ENCODE measurements around the gene HOXC10.

GRCh38 chr12:54009171-54010052 lies 24.5 kb downstream of the HOXC10 start:
- no peak for TF ChIP-seq CTCF (IDR thresholded peaks at IDR 0.05 in 2 of 3, conservative IDR thresholded peaks at IDR 0.05 in 1 of 3; ENCODE audit: borderline replicate concordance in 1 of 3, insufficient read depth in 1 of 3, low read depth in 2 of 3, low read length in 2 of 3)
- TF ChIP-seq EZH2 (IDR thresholded peaks at IDR 0.05): no peak
- no peak for TF ChIP-seq SIN3A (IDR thresholded peaks at IDR 0.05; ENCODE audit: low read depth)
- TF ChIP-seq YY1 (IDR thresholded peaks at IDR 0.05; ENCODE audit: extremely low read depth, insufficient replicate concordance, low read depth, low read length): no peak
- no peak for TF ChIP-seq CEBPB (IDR thresholded peaks at IDR 0.05; ENCODE audit: low read depth)
- no peak for TF ChIP-seq REST (IDR thresholded peaks at IDR 0.05; ENCODE audit: low read depth)
- TF ChIP-seq POLR2A (IDR thresholded peaks at IDR 0.05; ENCODE audit: borderline replicate concordance, extremely low read depth, insufficient read depth, insufficient read length): no peak
- TF ChIP-seq EZH2phosphoT487 (IDR thresholded peaks at IDR 0.05; ENCODE audit: borderline replicate concordance): no peak
- TF ChIP-seq CBX3 (IDR thresholded peaks at IDR 0.05; ENCODE audit: low read depth): no peak
- TF ChIP-seq ZNF274 (IDR thresholded peaks at IDR 0.05; ENCODE audit: low read depth, low read length): no peak
- no peak for TF ChIP-seq FOSL1 (IDR thresholded peaks at IDR 0.05; ENCODE audit: low read depth)
